ENCODE data around the gene CD164L2.

DNA sequence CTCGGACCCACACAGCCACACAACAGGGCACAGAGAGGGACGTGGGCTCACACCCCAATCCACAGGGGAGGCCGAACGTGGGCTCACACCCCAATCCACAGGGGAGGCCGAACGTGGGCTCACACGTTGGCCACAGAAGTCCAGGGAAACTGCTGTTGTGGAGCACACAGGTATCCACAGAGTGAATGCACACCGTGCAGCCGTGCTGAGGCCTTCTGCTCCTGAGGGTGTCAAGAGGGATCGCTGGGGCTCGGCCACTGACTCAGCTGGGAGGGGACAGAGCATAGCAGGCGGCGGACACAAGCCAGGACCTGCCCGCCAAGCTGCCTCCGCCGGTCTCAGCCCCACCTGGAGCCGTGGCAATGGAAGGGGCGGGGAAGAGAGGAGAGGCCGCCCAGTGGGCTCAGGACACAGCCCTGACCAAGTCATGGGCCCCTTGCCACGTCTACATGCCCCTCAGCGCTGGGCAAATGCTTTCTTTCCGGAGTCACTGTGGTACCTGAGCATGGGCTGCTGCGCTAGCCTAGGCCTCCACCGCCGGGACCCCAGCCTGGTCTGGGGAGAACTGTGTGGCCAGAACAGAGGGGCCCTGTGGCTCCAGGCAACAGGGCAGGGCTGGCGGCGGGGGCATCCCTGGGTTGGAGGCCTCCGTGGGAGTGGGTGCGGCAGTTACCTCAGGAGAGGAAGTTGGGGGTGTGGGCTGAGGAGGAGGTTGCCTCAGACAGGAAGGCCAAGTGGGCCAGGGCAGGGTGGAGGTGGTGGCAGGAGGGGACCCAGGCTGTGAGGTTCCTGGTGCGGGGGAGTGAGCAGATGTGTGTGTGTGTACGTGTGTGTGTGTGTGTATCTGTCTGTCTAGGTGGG, 40.1 kb downstream of the CD164L2 start:
- TF ChIP-seq, protein P1, sequence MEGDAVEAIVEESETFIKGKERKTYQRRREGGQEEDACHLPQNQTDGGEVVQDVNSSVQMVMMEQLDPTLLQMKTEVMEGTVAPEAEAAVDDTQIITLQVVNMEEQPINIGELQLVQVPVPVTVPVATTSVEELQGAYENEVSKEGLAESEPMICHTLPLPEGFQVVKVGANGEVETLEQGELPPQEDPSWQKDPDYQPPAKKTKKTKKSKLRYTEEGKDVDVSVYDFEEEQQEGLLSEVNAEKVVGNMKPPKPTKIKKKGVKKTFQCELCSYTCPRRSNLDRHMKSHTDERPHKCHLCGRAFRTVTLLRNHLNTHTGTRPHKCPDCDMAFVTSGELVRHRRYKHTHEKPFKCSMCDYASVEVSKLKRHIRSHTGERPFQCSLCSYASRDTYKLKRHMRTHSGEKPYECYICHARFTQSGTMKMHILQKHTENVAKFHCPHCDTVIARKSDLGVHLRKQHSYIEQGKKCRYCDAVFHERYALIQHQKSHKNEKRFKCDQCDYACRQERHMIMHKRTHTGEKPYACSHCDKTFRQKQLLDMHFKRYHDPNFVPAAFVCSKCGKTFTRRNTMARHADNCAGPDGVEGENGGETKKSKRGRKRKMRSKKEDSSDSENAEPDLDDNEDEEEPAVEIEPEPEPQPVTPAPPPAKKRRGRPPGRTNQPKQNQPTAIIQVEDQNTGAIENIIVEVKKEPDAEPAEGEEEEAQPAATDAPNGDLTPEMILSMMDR (IDR thresholded peaks at IDR 0.05; ENCODE audit: insufficient read depth, low read length, poor library complexity, severe bottlenecking), result no peak
- TF ChIP-seq EZH2phosphoT487 (conservative IDR thresholded peaks at IDR 0.05; ENCODE audit: low read length), result no peak

All from SU-DHL-6 (cell line).